Measurements from ENCODE around the gene LUC7L. TPM values are rescaled to one million over a fixed set of nuclear protein-coding genes. Genes with fewer than 3 reads are reported as not detected.
"Not testable (repeated sequence)": the region's sequence is repeated elsewhere in the genome, so short reads cannot be mapped to it uniquely, and the experiment has no call there.

Gene LUC7L
- total and polyA plus RNA-seq, 2 of the 8 experiments (the other 6 are each of a cell fraction or from before 2014, with no cell fraction given) = 49.7 to 129 TPM

- not testable (repeated sequence) for H2BK12ac ChIP-seq (ENCODE audit: low read depth, low read length); H3K27ac ChIP-seq (ENCODE audit: low read depth, low read length); H4K91ac ChIP-seq (replicated peaks; ENCODE audit: insufficient read length, low read length); H2BK20ac ChIP-seq (ENCODE audit: low read length); H3K4ac ChIP-seq (replicated peaks; ENCODE audit: insufficient read length, low read depth, low read length); H3K4me1 ChIP-seq (replicated peaks in 1 of 4; ENCODE audit: control insufficient read depth in 3 of 4, insufficient read depth in 4 of 4, low read length in 3 of 4); H2AFZ ChIP-seq (ENCODE audit: low read length); H2AK5ac ChIP-seq (ENCODE audit: low read depth, low read length); DNase-seq (ENCODE audit: low read depth in 1 of 2, low spot score in 2 of 2); H3K79me1 ChIP-seq (ENCODE audit: low read depth, low read length); H3K23ac ChIP-seq (ENCODE audit: insufficient read length); H3K27me3 ChIP-seq (replicated peaks in 1 of 4; ENCODE audit: control insufficient read depth in 3 of 4, extremely low read depth in 1 of 4, insufficient read depth in 3 of 4, low read length in 3 of 4); H3K4me3 ChIP-seq (ENCODE audit: extremely low read depth in 1 of 4, insufficient read depth in 2 of 4, low read depth in 3 of 4, low read length in 4 of 4); H3K14ac ChIP-seq (ENCODE audit: insufficient read length); H2BK5ac ChIP-seq (ENCODE audit: low read depth, low read length); H3K18ac ChIP-seq (ENCODE audit: extremely low read depth, low read length); H4K5ac ChIP-seq (ENCODE audit: insufficient read length, low read depth, low read length); H3K23me2 ChIP-seq (ENCODE audit: low read depth, low read length); H2BK15ac ChIP-seq (ENCODE audit: low read length); H4K8ac ChIP-seq (ENCODE audit: extremely low read depth, insufficient read depth, low read length); H3K9ac ChIP-seq (replicated peaks in 1 of 4; ENCODE audit: extremely low read depth in 1 of 4, low read depth in 3 of 4, low read length in 3 of 4); H2BK120ac ChIP-seq (replicated peaks; ENCODE audit: low read depth, low read length); H3K9me3 ChIP-seq (ENCODE audit: insufficient read depth in 2 of 2, low read depth in 1 of 2, low read length in 1 of 2); FAIRE-seq; H3K4me2 ChIP-seq (ENCODE audit: insufficient read depth in 1 of 2, low read depth in 2 of 2, low read length in 2 of 2); H3K56ac ChIP-seq (replicated peaks; ENCODE audit: insufficient read length, low read depth, low read length)
- Histone ChIP-seq H3K36me3 (ENCODE audit: control insufficient read depth in 2 of 4, insufficient read depth in 4 of 4, low read length in 3 of 4) (peaks cover 26 to 67% (median 47%) of the 10 kb centered on the region in 4 experiments), H3K79me2 (ENCODE audit: control insufficient read depth in 1 of 2, insufficient read depth in 2 of 2, low read length in 2 of 2) (peaks cover 0 to 36% of the 10 kb centered on the region in 2 experiments; a peak in 3 of 4 replicates), H4K20me1 (replicated peaks in 1 of 2; ENCODE audit: control insufficient read depth in 1 of 2, insufficient read depth in 2 of 2, low read length in 2 of 2) (peaks cover 4 to 21% of the 10 kb centered on the region in 2 experiments)
- WGBS, 2 experiments (ENCODE audit: extremely low coverage in 1 of 2, insufficient coverage in 1 of 2, insufficient read length in 1 of 2, insufficient replicate concordance in 2 of 2, low coverage in 1 of 2, low lambda C conversion rate in 2 of 2, missing lambda C conversion rate in 1 of 2) = 97% methylated on average over 4 of the region's 4 CpGs; no CpG with 5 or more reads in 1 of the 2 experiments
- ChIA-PET POLR2A (ENCODE audit: partially characterized antibody) (interaction anchor here (1.2 to 34.3 kb wide), 3 partner anchors 13 to 17 kb away, joined by 4 to 348 read pairs (median 4); partner anchors contain the start of gene LUC7L), CTCF (ENCODE audit: partially characterized antibody) (interaction anchor here (0.6 to 1.6 kb wide), 7 partner anchors 17 to 107 kb away, joined by 3 to 5 read pairs (median 3); no protein-coding TSS in a partner anchor)
These were observed 19.9 kb downstream of the LUC7L start for GRCh38 chr16:209359-209758.

GRCh38 chr16:204046-204445 is 25.2 kb downstream of the LUC7L start:
- not testable (repeated sequence) for FAIRE-seq; H4K5ac ChIP-seq (ENCODE audit: insufficient read length, low read depth, low read length)
- POLR2A ChIA-PET (ENCODE audit: partially characterized antibody) = interaction anchor here (0.6 to 34.3 kb wide), 3 partner anchors 13 to 1761 kb away, joined by 3 to 348 read pairs (median 4); partner anchors contain the start of genes LUC7L and RPS2

More at GRCh38 chr16:204046-204445, 25.2 kb downstream of the LUC7L start:
- 90% methylated on average over 9 of the region's 9 CpGs; no CpG with 5 or more reads in 1 of the 2 experiments for WGBS, 2 experiments (ENCODE audit: extremely low coverage in 1 of 2, insufficient coverage in 1 of 2, insufficient read length in 1 of 2, insufficient replicate concordance in 2 of 2, low coverage in 1 of 2, low lambda C conversion rate in 2 of 2, missing lambda C conversion rate in 1 of 2)
- H3K14ac ChIP-seq (ENCODE audit: insufficient read length); H3K4me1 ChIP-seq (replicated peaks in 1 of 4; ENCODE audit: control insufficient read depth in 3 of 4, insufficient read depth in 4 of 4, low read length in 3 of 4); H3K4me3 ChIP-seq (ENCODE audit: extremely low read depth in 1 of 4, insufficient read depth in 2 of 4, low read depth in 3 of 4, low read length in 4 of 4); H3K27ac ChIP-seq (ENCODE audit: low read depth, low read length); H4K20me1 ChIP-seq (replicated peaks in 1 of 2; ENCODE audit: control insufficient read depth in 1 of 2, insufficient read depth in 2 of 2, low read length in 2 of 2); H2AFZ ChIP-seq (ENCODE audit: low read length); H3K23ac ChIP-seq (ENCODE audit: insufficient read length); H3K9ac ChIP-seq (replicated peaks in 1 of 4; ENCODE audit: extremely low read depth in 1 of 4, low read depth in 3 of 4, low read length in 3 of 4); H2AK5ac ChIP-seq (ENCODE audit: low read depth, low read length); H4K8ac ChIP-seq (ENCODE audit: extremely low read depth, insufficient read depth, low read length); H3K18ac ChIP-seq (ENCODE audit: extremely low read depth, low read length); H3K9me3 ChIP-seq (ENCODE audit: insufficient read depth in 2 of 2, low read depth in 1 of 2, low read length in 1 of 2); H2BK20ac ChIP-seq (ENCODE audit: low read length); H2BK12ac ChIP-seq (ENCODE audit: low read depth, low read length); H2BK15ac ChIP-seq (ENCODE audit: low read length); H3K4me2 ChIP-seq (ENCODE audit: insufficient read depth in 1 of 2, low read depth in 2 of 2, low read length in 2 of 2); H3K23me2 ChIP-seq (ENCODE audit: low read depth, low read length); H4K91ac ChIP-seq (replicated peaks; ENCODE audit: insufficient read length, low read length); H3K27me3 ChIP-seq (replicated peaks in 1 of 4; ENCODE audit: control insufficient read depth in 3 of 4, extremely low read depth in 1 of 4, insufficient read depth in 3 of 4, low read length in 3 of 4); H3K56ac ChIP-seq (replicated peaks; ENCODE audit: insufficient read length, low read depth, low read length); H2BK120ac ChIP-seq (replicated peaks; ENCODE audit: low read depth, low read length); H3K79me1 ChIP-seq (ENCODE audit: low read depth, low read length); H3K79me2 ChIP-seq (ENCODE audit: control insufficient read depth in 1 of 2, insufficient read depth in 2 of 2, low read length in 2 of 2); H2BK5ac ChIP-seq (ENCODE audit: low read depth, low read length); DNase-seq (ENCODE audit: low read depth in 1 of 2, low spot score in 2 of 2); H3K4ac ChIP-seq (replicated peaks; ENCODE audit: insufficient read length, low read depth, low read length); CTCF ChIA-PET (ENCODE audit: partially characterized antibody): not testable (repeated sequence)
- H3K36me3 ChIP-seq (ENCODE audit: control insufficient read depth in 2 of 4, insufficient read depth in 4 of 4, low read length in 3 of 4) = peaks cover 28 to 70% (median 58%) of the 10 kb centered on the region in 4 experiments
